Parathyroid adenoma (tissue), 2 donors: Measurements from ENCODE around the gene FAR2.

Source experiments
- H2AFZ ChIP-seq: fragments of 300-600 bp; sonication (generic); one replicate; pipeline ENCODE4 v1.7.0; 2017; ENCODE audit warnings: antibody characterized with exemption, mild to moderate bottlenecking
- H3K27ac ChIP-seq: fragments of 300-600 bp; sonication (generic); one replicate; pipeline ENCODE4 v1.7.0; 2017
- H3K27me3 ChIP-seq: fragments of 300-600 bp; sonication (generic); one replicate; pipeline ENCODE4 v1.7.0; 2017; ENCODE audit warnings: low read length; ENCODE audit not compliant: control insufficient read depth, insufficient read depth
- H3K36me3 ChIP-seq: fragments of 300-600 bp; sonication (generic); one replicate; pipeline ENCODE4 v1.7.0; 2017; ENCODE audit warnings: low read length; ENCODE audit not compliant: control insufficient read depth, insufficient read depth
- H3K4me1 ChIP-seq: fragments of 300-600 bp; sonication (generic); one replicate; pipeline ENCODE4 v1.7.0; 2017; ENCODE audit warnings: control low read depth
- H3K4me2 ChIP-seq: fragments of 300-600 bp; sonication (generic); one replicate; pipeline ENCODE4 v1.7.0; 2017; ENCODE audit warnings: low read length
- H3K4me3 ChIP-seq: fragments of 300-600 bp; sonication (generic); one replicate; pipeline ENCODE4 v1.7.0; 2017; ENCODE audit warnings: low read depth, low read length
- H3K79me2 ChIP-seq: fragments of 300-600 bp; sonication (generic); one replicate; pipeline ENCODE4 v1.7.0; 2017; ENCODE audit warnings: control low read depth
- H3K9ac ChIP-seq: fragments of 300-600 bp; sonication (generic); one replicate; pipeline ENCODE4 v1.7.0; 2017; ENCODE audit warnings: mild to moderate bottlenecking
- H3K9me3 ChIP-seq: fragments of 300-600 bp; sonication (generic); one replicate; pipeline ENCODE4 v1.7.0; 2017; ENCODE audit warnings: low read length; ENCODE audit not compliant: control insufficient read depth
- TF ChIP-seq, protein P1 (sequence below): fragments of 300-600 bp; sonication (generic); IDR thresholded peaks from one replicate; pipeline ENCODE4 v1.7.0; 2017; ENCODE audit warnings: antibody characterized with exemption, mild to moderate bottlenecking
- donor health status: primary hyperparathyroidism.

Gene FAR2

DNA sequence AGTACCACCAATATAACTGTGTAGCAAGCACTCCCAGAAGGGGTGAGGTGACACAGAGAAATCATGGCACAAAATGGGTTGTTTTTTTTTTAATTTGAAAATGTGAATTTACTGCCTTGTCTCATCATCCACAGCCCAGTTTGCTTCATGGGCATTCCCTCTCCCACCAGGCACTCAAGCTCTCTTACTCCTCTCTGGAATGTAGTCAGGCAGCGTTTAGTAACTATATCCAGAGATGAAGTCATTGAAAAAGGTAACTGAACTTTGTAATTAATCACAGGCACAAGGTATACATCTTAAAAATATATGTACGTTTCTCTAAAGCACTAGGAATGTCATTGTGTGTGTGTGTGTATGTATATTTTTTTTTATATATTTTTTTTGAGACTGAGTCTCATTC is 91.4 kb downstream of the FAR2 start:
- no peaks in the 10 kb centered on the region for H3K9me3 ChIP-seq
- H3K9ac ChIP-seq: no peak overlapping the region
- no peaks in the 10 kb centered on the region for H3K4me1 ChIP-seq
- no peaks in the 10 kb centered on the region for H3K79me2 ChIP-seq
- H2AFZ ChIP-seq: no peak overlapping the region
- H3K4me3 ChIP-seq: no peak overlapping the region
- TF ChIP-seq, protein P1, sequence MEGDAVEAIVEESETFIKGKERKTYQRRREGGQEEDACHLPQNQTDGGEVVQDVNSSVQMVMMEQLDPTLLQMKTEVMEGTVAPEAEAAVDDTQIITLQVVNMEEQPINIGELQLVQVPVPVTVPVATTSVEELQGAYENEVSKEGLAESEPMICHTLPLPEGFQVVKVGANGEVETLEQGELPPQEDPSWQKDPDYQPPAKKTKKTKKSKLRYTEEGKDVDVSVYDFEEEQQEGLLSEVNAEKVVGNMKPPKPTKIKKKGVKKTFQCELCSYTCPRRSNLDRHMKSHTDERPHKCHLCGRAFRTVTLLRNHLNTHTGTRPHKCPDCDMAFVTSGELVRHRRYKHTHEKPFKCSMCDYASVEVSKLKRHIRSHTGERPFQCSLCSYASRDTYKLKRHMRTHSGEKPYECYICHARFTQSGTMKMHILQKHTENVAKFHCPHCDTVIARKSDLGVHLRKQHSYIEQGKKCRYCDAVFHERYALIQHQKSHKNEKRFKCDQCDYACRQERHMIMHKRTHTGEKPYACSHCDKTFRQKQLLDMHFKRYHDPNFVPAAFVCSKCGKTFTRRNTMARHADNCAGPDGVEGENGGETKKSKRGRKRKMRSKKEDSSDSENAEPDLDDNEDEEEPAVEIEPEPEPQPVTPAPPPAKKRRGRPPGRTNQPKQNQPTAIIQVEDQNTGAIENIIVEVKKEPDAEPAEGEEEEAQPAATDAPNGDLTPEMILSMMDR: no peak
- no peaks in the 10 kb centered on the region for H3K36me3 ChIP-seq
- H3K27me3 ChIP-seq: no peaks in the 10 kb centered on the region
- H3K27ac ChIP-seq: no peak overlapping the region
- H3K4me2 ChIP-seq: no peak overlapping the region

DNA sequence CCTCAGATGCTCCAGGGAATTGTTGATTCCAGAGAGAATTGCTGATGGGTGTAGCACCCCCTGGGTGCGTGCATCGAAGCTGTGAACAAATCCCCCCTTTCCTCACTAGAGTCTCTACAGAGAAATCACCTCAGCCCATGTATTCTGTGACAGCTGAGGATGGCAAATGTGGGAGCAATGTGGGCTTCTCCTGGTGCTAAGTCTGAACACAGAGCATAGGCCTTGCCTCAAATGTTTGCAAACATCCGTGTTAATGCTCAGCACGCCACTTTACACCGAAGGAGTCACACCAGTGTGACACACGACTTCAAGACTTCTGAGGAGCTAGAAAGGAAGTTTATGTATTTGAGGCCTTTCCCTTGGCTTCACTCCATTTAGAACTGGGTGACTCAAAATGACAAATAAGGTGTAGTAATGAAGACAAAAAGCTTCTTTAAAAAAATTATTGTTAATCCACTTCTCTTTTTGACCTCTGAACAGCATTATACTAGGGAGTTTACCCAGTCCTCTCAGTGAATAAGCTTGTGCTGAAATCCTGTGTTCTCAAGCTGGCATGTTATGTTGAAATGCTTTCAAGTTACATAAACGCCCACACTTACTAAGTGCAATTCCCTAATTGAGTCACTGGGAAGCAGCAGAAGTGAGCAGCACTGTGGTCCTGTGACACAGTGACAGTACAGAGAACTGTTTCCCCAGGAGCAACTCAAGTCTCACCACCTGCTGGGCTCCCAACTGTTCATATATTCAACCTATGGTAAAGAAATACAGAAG is 92.9 kb downstream of the FAR2 start:
- H3K27me3 ChIP-seq: no peaks in the 10 kb centered on the region
- H3K9me3 ChIP-seq: no peaks in the 10 kb centered on the region
- H3K9ac ChIP-seq: no peak overlapping the region
- peak overlapping the region; percentile 8 for H2AFZ ChIP-seq
- no peaks in the 10 kb centered on the region for H3K36me3 ChIP-seq
- no peaks in the 10 kb centered on the region for H3K4me1 ChIP-seq
- H3K27ac ChIP-seq: no peak overlapping the region
- H3K4me3 ChIP-seq: no peak overlapping the region
- no peak overlapping the region for H3K4me2 ChIP-seq
- no peaks in the 10 kb centered on the region for H3K79me2 ChIP-seq
- TF ChIP-seq, protein P1: no peak

GRCh38 chr12:29242921-29243431 is 93.9 kb downstream of the FAR2 start:
- Histone ChIP-seq H3K9ac (no peak overlapping the region), H3K4me2 (no peak overlapping the region), H3K4me1 (no peaks in the 10 kb centered on the region), H3K9me3 (no peaks in the 10 kb centered on the region), H3K27ac (no peak overlapping the region), H2AFZ (peak overlapping the region; percentile 8), H3K27me3 (no peaks in the 10 kb centered on the region), H3K4me3 (no peak overlapping the region), H3K79me2 (no peaks in the 10 kb centered on the region), H3K36me3 (no peaks in the 10 kb centered on the region)
- TF ChIP-seq, protein P1: no peak

DNA sequence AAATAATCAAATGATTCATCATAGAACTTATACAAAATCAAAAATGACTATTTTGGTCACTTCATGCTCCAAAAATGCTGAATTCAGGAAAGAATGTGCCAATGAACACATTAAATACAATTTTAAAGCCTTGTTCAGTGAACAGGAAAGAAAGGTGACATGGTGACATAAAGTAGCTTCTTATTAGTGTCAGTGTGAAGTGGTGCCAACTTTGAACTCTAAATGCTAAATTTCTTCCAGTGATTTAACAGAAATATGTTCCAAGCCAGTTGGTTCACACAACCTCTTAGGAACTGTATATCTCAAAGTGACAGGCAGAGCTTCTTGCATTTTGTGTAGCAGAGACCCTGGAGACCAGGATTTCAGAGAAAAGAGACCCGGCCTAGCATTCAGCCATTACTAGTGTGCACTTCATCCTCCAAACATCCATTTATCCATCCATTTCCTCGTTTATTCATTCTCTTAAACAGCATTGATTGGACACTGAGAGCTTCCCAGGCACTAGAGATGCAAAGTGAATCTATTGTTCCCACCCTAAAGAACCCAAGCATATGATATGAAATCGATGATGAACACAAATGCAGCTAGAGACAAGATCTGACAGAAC is 95.2 kb downstream of the FAR2 start:
- Histone ChIP-seq H3K9me3 (no peaks in the 10 kb centered on the region), H3K36me3 (no peaks in the 10 kb centered on the region), H3K4me1 (no peaks in the 10 kb centered on the region), H3K9ac (no peak overlapping the region), H3K79me2 (no peaks in the 10 kb centered on the region), H3K27me3 (no peaks in the 10 kb centered on the region), H3K4me2 (no peak overlapping the region), H3K4me3 (no peak overlapping the region), H3K27ac (no peak overlapping the region), H2AFZ (no peak overlapping the region)
- TF ChIP-seq, protein P1: no peak
